ENCODE results near the gene AHCYL1. TPM values are rescaled to one million over a fixed set of nuclear protein-coding genes. Genes with fewer than 3 reads are reported as not detected.

AHCYL1 gene
- total and polyA plus RNA-seq, 2 experiments from 2014 or later, result 56.2 to 97.6 TPM

DNA sequence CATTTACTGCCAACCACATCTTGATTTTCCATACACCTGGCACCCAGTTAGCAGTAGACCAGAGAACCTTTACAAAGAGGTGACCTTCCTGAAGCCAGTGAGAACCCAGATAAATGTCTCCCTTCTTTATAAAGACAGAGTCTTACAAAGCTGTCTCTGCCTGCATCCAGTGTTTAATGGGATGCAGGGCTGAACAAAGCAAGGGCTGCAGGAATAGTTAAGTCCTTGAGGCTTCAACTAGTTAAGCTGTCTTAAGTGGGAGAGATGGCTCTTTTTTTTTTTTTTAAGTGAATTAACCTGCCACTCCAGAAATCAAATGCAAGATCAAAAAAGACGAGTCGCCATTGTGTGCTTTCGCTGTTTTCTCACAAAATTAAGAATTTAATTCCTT is 1.5 kb downstream of the AHCYL1 start:
- peak overlapping the region; percentile 95 for H3K4me2 ChIP-seq
- 71% methylated on average over 3 of the region's 3 CpGs for WGBS (ENCODE audit: low lambda C conversion rate, missing lambda C conversion rate)
- TF ChIP-seq EZH2 (IDR thresholded peaks at IDR 0.05; ENCODE audit: borderline replicate concordance), result no peak
- no peak for TF ChIP-seq CTCF (IDR thresholded peaks at IDR 0.05; ENCODE audit: poor library complexity)
- TF ChIP-seq EZH2phosphoT487 (IDR thresholded peaks at IDR 0.05; ENCODE audit: low read depth, severe bottlenecking, unreplicated experiment), result no peak
- peaks cover 40% of the 10 kb centered on the region for H3K4me1 ChIP-seq (ENCODE audit: insufficient read depth)
- H3K27ac ChIP-seq, result peak overlapping the region; percentile 98
- peak overlapping the region; percentile 34 for H3K4me3 ChIP-seq
- H3K27me3 ChIP-seq, result no peaks in the 10 kb centered on the region
- peaks cover 50% of the 10 kb centered on the region for H4K20me1 ChIP-seq (ENCODE audit: insufficient read depth, poor library complexity, severe bottlenecking)
- peaks cover 62% of the 10 kb centered on the region for H3K79me2 ChIP-seq
- no peak overlapping the region for H2AFZ ChIP-seq
- no peaks in the 10 kb centered on the region for H3K9me2 ChIP-seq (replicated peaks; ENCODE audit: insufficient read depth)
- H3K36me3 ChIP-seq (replicated peaks; ENCODE audit: insufficient read depth, low read depth), result no peaks in the 10 kb centered on the region
- no peak for DNase-seq (ENCODE audit: low spot score)
- H3K9me3 ChIP-seq (ENCODE audit: low read depth), result no peaks in the 10 kb centered on the region

DNA sequence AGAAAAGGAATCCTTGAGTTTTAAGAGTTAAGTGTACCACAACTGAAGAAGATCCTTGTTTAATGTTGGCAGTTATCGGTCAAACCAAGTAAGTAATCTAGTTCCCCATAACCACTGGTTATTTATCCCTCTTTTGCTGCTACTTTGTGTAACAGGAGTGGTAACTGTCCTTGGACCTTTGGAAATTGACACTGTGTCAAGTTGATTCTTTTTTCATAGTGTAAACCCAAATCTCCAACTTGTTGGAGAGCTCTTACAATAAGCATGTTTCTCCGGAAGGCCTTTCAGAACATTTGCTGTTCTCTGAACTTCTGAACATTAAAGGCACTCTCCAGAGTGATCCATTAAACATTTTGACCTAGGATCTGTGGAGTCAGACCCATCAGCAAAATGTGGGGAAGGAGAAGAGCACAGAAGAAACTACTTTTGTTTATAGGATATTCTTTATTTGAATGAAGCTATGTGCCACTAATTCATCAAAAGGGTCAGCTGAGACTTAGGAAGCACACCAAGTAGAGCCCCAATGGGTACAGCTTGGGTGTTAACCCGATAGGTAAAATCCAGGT is 3.9 kb downstream of the AHCYL1 start:
- Histone ChIP-seq H3K9me2 (replicated peaks; ENCODE audit: insufficient read depth) (no peaks in the 10 kb centered on the region), H3K9me3 (ENCODE audit: low read depth) (no peaks in the 10 kb centered on the region), H2AFZ (no peak overlapping the region), H3K36me3 (replicated peaks; ENCODE audit: insufficient read depth, low read depth) (no peaks in the 10 kb centered on the region), H3K4me2 (peak overlapping the region; percentile 95), H4K20me1 (ENCODE audit: insufficient read depth, poor library complexity, severe bottlenecking) (peaks cover 56% of the 10 kb centered on the region), H3K4me1 (ENCODE audit: insufficient read depth) (peaks cover 40% of the 10 kb centered on the region), H3K27me3 (no peaks in the 10 kb centered on the region), H3K27ac (no peak overlapping the region), H3K4me3 (no peak overlapping the region), H3K79me2 (peaks cover 85% of the 10 kb centered on the region)
- whole genome bisulfite sequencing (ENCODE audit: low lambda C conversion rate, missing lambda C conversion rate), result 97% methylated on average over 3 of the region's 3 CpGs
- TF ChIP-seq EZH2 (IDR thresholded peaks at IDR 0.05; ENCODE audit: borderline replicate concordance) (no peak), CTCF (IDR thresholded peaks at IDR 0.05; ENCODE audit: poor library complexity) (no peak), EZH2phosphoT487 (IDR thresholded peaks at IDR 0.05; ENCODE audit: low read depth, severe bottlenecking, unreplicated experiment) (no peak)
- DNase-seq (ENCODE audit: low spot score), result no peak

DNA sequence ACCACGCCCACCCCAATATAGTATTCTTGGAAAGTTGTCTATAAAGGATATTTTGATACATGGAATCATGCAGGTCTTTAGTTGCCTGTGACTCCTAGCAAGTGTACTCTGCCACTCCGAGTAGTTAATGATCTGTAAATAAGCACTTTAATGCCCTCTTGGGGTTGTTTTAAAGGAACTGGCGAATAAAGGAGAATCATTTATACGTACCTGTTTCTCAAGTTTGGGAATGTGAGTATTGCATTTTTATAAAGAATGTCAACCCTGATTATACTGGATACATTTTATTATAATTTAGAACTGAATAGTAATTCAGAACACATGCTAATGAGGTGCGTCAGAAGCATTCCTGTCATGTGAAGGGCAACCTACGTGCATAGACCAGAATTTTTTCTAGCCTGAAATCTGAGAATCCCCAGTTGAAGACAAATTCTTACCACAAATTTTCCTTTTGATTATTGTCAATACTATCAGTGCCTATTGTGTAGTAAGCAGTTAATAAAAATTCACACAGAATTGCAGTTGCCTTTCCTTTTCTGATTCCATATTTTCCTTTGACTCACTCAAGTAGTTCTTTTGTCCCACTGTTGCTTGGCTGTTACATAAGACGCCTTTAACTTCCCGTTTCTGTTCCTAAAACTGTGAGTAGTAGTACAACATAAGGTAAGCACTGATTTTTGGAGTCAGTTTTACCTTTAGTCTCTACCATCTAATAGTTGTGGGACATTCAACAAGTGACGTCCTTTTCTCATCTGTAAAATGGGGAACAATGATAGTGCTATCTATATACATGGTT is 5.1 kb downstream of the AHCYL1 start:
- WGBS (ENCODE audit: low lambda C conversion rate, missing lambda C conversion rate), result 86% methylated on average over 9 of the region's 9 CpGs
- Histone ChIP-seq H4K20me1 (ENCODE audit: insufficient read depth, poor library complexity, severe bottlenecking) (peaks cover 57% of the 10 kb centered on the region), H3K79me2 (peaks cover 98% of the 10 kb centered on the region), H2AFZ (no peak overlapping the region), H3K4me1 (ENCODE audit: insufficient read depth) (peaks cover 42% of the 10 kb centered on the region), H3K4me2 (no peak overlapping the region), H3K4me3 (no peak overlapping the region), H3K9me3 (ENCODE audit: low read depth) (no peaks in the 10 kb centered on the region), H3K27me3 (no peaks in the 10 kb centered on the region), H3K27ac (no peak overlapping the region), H3K36me3 (replicated peaks; ENCODE audit: insufficient read depth, low read depth) (no peaks in the 10 kb centered on the region), H3K9me2 (replicated peaks; ENCODE audit: insufficient read depth) (no peaks in the 10 kb centered on the region)
- DNase-seq (ENCODE audit: low spot score), result no peak
- TF ChIP-seq CTCF (IDR thresholded peaks at IDR 0.05; ENCODE audit: poor library complexity) (no peak), EZH2phosphoT487 (IDR thresholded peaks at IDR 0.05; ENCODE audit: low read depth, severe bottlenecking, unreplicated experiment) (no peak), EZH2 (IDR thresholded peaks at IDR 0.05; ENCODE audit: borderline replicate concordance) (no peak)

Data from hepatocyte (in vitro differentiated cells).